Measurements from ENCODE around the gene PALB2. TPM values are rescaled to one million over a fixed set of nuclear protein-coding genes. Genes with fewer than 3 reads are reported as not detected.

Gene PALB2
- polyA plus RNA-seq, 2 of the 4 experiments (the other 2 are of a cell fraction) = 13.9 to 17.4 TPM

DNA sequence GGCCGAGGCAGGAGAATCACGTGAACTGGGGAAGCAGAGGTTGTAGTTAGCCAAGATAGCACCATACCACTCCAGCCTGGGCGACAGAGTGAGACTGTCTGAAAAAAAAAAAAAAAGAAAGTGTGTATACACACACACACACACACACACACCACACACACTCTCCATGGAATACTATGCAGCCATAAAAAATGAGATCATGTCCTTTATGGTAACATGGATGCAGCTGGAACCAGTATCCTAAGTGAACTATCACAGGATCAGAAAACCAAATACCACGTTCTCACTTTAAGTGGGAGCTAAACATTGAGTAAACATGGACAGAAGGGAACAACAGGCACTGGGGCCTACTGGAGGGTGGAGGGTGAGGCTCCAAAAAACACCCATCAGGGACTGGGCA lies 61.7 kb downstream of the PALB2 start:
- FAIRE-seq (no peak), ATAC-seq (no peak), DNase-seq (ENCODE audit: low read depth in 1 of 2, low spot score in 1 of 2) (no peak)
- Histone ChIP-seq H3K4me3 (no peak overlapping the region), H3K27ac (no peak overlapping the region), H3K4me1 (no peaks in the 10 kb centered on the region), H3K9me3 (no peaks in the 10 kb centered on the region), H3K4me2 (no peak overlapping the region)
- WGBS (ENCODE audit: missing lambda C conversion rate) = 92% methylated on average over 4 of the region's 4 CpGs
- TF ChIP-seq SREBF2 (IDR thresholded peaks at IDR 0.05) (no peak), CBX8 (IDR thresholded peaks at IDR 0.05) (no peak), EHF (CRISPR knock-in tag; IDR thresholded peaks at IDR 0.05) (no peak), POLR2A (IDR thresholded peaks at IDR 0.05; ENCODE audit: low read length) (no peak), RCOR1 (IDR thresholded peaks at IDR 0.05; ENCODE audit: low read depth, low read length) (no peak), JUN (IDR thresholded peaks at IDR 0.05) (no peak), CBX2 (IDR thresholded peaks at IDR 0.05; ENCODE audit: borderline replicate concordance, low read depth) (no peak), HOXB13 (CRISPR knock-in tag; IDR thresholded peaks at IDR 0.05; ENCODE audit: low read depth) (no peak), TP53 (CRISPR knock-in tag; IDR thresholded peaks at IDR 0.05) (no peak), NR3C1 (IDR thresholded peaks at IDR 0.05) (no peak), RAD21 (conservative IDR thresholded peaks at IDR 0.05 in 1 of 2, IDR thresholded peaks at IDR 0.05 in 1 of 2) (no peak), HEYL (CRISPR knock-in tag; IDR thresholded peaks at IDR 0.05) (no peak), ZFP36 (IDR thresholded peaks at IDR 0.05; ENCODE audit: borderline replicate concordance, partially characterized antibody) (no peak)
- TF ChIP-seq, protein P1, sequence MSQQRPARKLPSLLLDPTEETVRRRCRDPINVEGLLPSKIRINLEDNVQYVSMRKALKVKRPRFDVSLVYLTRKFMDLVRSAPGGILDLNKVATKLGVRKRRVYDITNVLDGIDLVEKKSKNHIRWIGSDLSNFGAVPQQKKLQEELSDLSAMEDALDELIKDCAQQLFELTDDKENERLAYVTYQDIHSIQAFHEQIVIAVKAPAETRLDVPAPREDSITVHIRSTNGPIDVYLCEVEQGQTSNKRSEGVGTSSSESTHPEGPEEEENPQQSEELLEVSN (IDR thresholded peaks at IDR 0.05; ENCODE audit: borderline replicate concordance, low read depth) = no peak
- TF ChIP-seq, protein P2, sequence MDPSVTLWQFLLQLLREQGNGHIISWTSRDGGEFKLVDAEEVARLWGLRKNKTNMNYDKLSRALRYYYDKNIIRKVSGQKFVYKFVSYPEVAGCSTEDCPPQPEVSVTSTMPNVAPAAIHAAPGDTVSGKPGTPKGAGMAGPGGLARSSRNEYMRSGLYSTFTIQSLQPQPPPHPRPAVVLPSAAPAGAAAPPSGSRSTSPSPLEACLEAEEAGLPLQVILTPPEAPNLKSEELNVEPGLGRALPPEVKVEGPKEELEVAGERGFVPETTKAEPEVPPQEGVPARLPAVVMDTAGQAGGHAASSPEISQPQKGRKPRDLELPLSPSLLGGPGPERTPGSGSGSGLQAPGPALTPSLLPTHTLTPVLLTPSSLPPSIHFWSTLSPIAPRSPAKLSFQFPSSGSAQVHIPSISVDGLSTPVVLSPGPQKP (IDR thresholded peaks at IDR 0.05; ENCODE audit: low read depth, low read length) = no peak
- TF ChIP-seq, protein P3, sequence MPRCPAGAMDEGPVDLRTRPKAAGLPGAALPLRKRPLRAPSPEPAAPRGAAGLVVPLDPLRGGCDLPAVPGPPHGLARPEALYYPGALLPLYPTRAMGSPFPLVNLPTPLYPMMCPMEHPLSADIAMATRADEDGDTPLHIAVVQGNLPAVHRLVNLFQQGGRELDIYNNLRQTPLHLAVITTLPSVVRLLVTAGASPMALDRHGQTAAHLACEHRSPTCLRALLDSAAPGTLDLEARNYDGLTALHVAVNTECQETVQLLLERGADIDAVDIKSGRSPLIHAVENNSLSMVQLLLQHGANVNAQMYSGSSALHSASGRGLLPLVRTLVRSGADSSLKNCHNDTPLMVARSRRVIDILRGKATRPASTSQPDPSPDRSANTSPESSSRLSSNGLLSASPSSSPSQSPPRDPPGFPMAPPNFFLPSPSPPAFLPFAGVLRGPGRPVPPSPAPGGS (IDR thresholded peaks at IDR 0.05) = no peak
- TF ChIP-seq, protein P4, sequence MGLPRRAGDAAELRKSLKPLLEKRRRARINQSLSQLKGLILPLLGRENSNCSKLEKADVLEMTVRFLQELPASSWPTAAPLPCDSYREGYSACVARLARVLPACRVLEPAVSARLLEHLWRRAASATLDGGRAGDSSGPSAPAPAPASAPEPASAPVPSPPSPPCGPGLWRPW (IDR thresholded peaks at IDR 0.05) = no peak
- CTCF ChIA-PET = interaction anchor here (0.8 to 2.0 kb wide), 2 partner anchors 11 to 22 kb away, joined by 3 to 5 read pairs; partner anchors contain the start of gene UBFD1
- POLR2A ChIA-PET = no interaction called here

DNA sequence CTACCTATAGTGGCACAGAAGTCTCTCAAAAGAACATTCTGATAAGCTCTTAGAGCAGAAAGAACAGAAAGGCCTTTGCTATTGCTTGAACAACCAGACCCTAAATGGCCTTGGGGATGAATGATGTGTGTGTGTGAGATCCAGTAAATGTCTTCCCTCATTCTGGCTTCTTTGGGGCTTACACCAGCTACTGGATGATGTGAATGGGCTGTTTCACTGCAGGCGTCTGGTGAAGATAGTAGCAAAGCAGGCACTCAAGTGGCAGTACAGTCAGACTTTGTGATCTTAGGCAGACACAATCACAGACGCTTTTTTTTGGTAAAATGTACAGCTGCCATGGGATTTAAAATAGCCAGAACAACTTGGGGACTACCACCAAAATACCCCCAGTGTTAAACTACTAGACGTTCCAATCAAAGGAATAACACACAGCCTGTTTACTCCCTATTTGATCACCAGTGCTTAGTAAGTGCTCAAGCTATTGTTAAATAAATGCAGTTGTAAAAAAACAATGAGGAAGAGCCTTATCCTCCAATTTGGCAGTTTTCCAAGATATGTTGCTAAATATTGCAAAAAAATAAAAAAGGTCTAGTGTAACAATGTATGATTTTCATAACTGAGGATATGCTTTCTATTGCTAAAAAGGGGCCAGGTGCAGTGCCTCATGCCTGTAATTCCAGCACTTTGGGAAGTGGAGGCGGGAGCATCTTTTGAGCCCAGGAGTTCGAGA lies 62.8 kb downstream of the PALB2 start:
- Histone ChIP-seq H3K4me1 (no peaks in the 10 kb centered on the region), H3K4me3 (no peak overlapping the region), H3K27ac (no peak overlapping the region), H3K4me2 (no peak overlapping the region), H3K9me3 (no peaks in the 10 kb centered on the region)
- DNase-seq (ENCODE audit: low read depth in 1 of 2, low spot score in 1 of 2) (no peak), FAIRE-seq (no peak), ATAC-seq (no peak; a peak in 1 of 6 replicates)
- ChIA-PET CTCF (interaction anchor here (2.5 to 4.5 kb wide), 2 partner anchors 13 to 18 kb away, joined by 9 to 14 read pairs; partner anchors contain the start of gene NDUFAB1), POLR2A (no interaction called here)
- WGBS (ENCODE audit: missing lambda C conversion rate) = 87% methylated on average over 5 of the region's 5 CpGs
- TF ChIP-seq CBX2 (IDR thresholded peaks at IDR 0.05; ENCODE audit: borderline replicate concordance, low read depth) = no peak
- no peak for TF ChIP-seq CEBPB (IDR thresholded peaks at IDR 0.05)
- no peak for TF ChIP-seq HDAC2 (IDR thresholded peaks at IDR 0.05)
- TF ChIP-seq SMC3 (IDR thresholded peaks at IDR 0.05) = no peak
- TF ChIP-seq, protein P5, sequence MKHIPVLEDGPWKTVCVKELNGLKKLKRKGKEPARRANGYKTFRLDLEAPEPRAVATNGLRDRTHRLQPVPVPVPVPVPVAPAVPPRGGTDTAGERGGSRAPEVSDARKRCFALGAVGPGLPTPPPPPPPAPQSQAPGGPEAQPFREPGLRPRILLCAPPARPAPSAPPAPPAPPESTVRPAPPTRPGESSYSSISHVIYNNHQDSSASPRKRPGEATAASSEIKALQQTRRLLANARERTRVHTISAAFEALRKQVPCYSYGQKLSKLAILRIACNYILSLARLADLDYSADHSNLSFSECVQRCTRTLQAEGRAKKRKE (CRISPR knock-in tag; IDR thresholded peaks at IDR 0.05; ENCODE audit: low read depth) = no peak
- TF ChIP-seq, protein P6, sequence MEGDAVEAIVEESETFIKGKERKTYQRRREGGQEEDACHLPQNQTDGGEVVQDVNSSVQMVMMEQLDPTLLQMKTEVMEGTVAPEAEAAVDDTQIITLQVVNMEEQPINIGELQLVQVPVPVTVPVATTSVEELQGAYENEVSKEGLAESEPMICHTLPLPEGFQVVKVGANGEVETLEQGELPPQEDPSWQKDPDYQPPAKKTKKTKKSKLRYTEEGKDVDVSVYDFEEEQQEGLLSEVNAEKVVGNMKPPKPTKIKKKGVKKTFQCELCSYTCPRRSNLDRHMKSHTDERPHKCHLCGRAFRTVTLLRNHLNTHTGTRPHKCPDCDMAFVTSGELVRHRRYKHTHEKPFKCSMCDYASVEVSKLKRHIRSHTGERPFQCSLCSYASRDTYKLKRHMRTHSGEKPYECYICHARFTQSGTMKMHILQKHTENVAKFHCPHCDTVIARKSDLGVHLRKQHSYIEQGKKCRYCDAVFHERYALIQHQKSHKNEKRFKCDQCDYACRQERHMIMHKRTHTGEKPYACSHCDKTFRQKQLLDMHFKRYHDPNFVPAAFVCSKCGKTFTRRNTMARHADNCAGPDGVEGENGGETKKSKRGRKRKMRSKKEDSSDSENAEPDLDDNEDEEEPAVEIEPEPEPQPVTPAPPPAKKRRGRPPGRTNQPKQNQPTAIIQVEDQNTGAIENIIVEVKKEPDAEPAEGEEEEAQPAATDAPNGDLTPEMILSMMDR (IDR thresholded peaks at IDR 0.05) = no peak
- no peak for TF ChIP-seq MYC (IDR thresholded peaks at IDR 0.05; ENCODE audit: borderline replicate concordance, low read length)
- TF ChIP-seq ZC3H11A (IDR thresholded peaks at IDR 0.05) = no peak
- no peak for TF ChIP-seq EHF (CRISPR knock-in tag; IDR thresholded peaks at IDR 0.05)
- no peak for TF ChIP-seq RCOR1 (IDR thresholded peaks at IDR 0.05; ENCODE audit: low read depth, low read length)

Measured in A549 (cell line).